Activated CD8-positive, alpha-beta T cell treated with anti-CD3 and anti-CD28 coated beads, Interleukin-2, amount 10 ng/mL, durations not matched to agents 7 days and 5 days (primary cell): Measurements from ENCODE around the gene PRSS48. TPM values are rescaled to one million over a fixed set of nuclear protein-coding genes. Genes with fewer than 3 reads are reported as not detected.
"Not testable (repeated sequence)": the region's sequence is repeated elsewhere in the genome, so short reads cannot be mapped to it uniquely, and the experiment has no call there.

ENCODE experiments used
- ATAC-seq: fragments of 150-1000 bp; cut with Tn5 transposase; one replicate; pipeline ENCODE4 v1.10.0; 2021; ENCODE audit warnings: moderate library complexity
- CTCF ChIA-PET: fragments of 350-600 bp; sonication (Branson Sonifier 250); formaldehyde crosslinking; loops from one replicate; lab custom pipeline; 2021; ENCODE audit warnings: antibody characterized with exemption; lab: Charles Lee
- POLR2A ChIA-PET: fragments of 350-600 bp; sonication (Branson Sonifier 250); formaldehyde crosslinking; loops from one replicate; lab custom pipeline; 2021; ENCODE audit warnings: antibody characterized with exemption; lab: Charles Lee
- DNase-seq: peaks from one replicate; pipeline ENCODE4 v3.0.0-alpha.2; 2020
- H3K27ac Mint-ChIP-seq: one replicate; pipeline ENCODE4 v1.8.0; 2021; ENCODE audit warnings: mild to moderate bottlenecking, mixed read lengths
- H3K27me3 Mint-ChIP-seq: one replicate; pipeline ENCODE4 v1.8.0; 2021; ENCODE audit warnings: low read depth, mixed read lengths
- H3K36me3 Mint-ChIP-seq: one replicate; pipeline ENCODE4 v1.8.0; 2021; ENCODE audit warnings: low read depth, mixed read lengths
- H3K4me1 Mint-ChIP-seq: one replicate; pipeline ENCODE4 v1.8.0; 2021; ENCODE audit warnings: low read depth, mixed read lengths
- H3K4me3 Mint-ChIP-seq: one replicate; pipeline ENCODE4 v1.8.0; 2021; ENCODE audit warnings: mild to moderate bottlenecking, mixed read lengths
- H3K9me3 Mint-ChIP-seq: one replicate; pipeline ENCODE4 v1.8.0; 2022; ENCODE audit warnings: mixed read lengths; ENCODE audit not compliant: insufficient read depth
- total RNA-seq, 2 experiments: library from RNA; stranded (reverse); gene quantifications; one replicate each; pipeline ENCODE4 v1.2.3, GENCODE V29; 2021

The PRSS48 gene
- total RNA-seq, 2 experiments from 2014 or later, result not detected

- Mint-ChIP-seq H3K36me3 (no peaks in the 10 kb centered on the region), H3K27me3 (no peaks in the 10 kb centered on the region), H3K4me3 (no peak overlapping the region), H3K9me3 (no peaks in the 10 kb centered on the region), H3K27ac (no peak overlapping the region), H3K4me1 (no peaks in the 10 kb centered on the region)
- ATAC-seq (no peak), DNase-seq (no peak)
- POLR2A ChIA-PET, result no interaction called here
- CTCF ChIA-PET, result no interaction called here
Measured at GRCh38 chr4:151267104-151267503, 9.9 kb upstream of the PRSS48 start.

- Mint-ChIP-seq H3K4me3 (no peak overlapping the region), H3K9me3 (no peaks in the 10 kb centered on the region), H3K4me1 (no peaks in the 10 kb centered on the region), H3K27ac (no peak overlapping the region), H3K27me3 (no peaks in the 10 kb centered on the region), H3K36me3 (no peaks in the 10 kb centered on the region)
- ATAC-seq (no peak), DNase-seq (no peak)
- POLR2A ChIA-PET, result no interaction called here
- CTCF ChIA-PET, result no interaction called here
Measured at GRCh38 chr4:151267822-151268535, 9.0 kb upstream of the PRSS48 start.

- H3K27ac Mint-ChIP-seq, H3K4me1 Mint-ChIP-seq, CTCF ChIA-PET, H3K27me3 Mint-ChIP-seq, ATAC-seq, H3K36me3 Mint-ChIP-seq, H3K4me3 Mint-ChIP-seq, POLR2A ChIA-PET, DNase-seq, H3K9me3 Mint-ChIP-seq: not testable (repeated sequence)
Measured at GRCh38 chr4:151268905-151269304, 8.1 kb upstream of the PRSS48 start.

GRCh38 chr4:151284534-151285245 lies 7.7 kb downstream of the PRSS48 start:
- Mint-ChIP-seq H3K36me3 (no peaks in the 10 kb centered on the region), H3K9me3 (peaks cover 7% of the 10 kb centered on the region), H3K4me1 (no peaks in the 10 kb centered on the region), H3K4me3 (no peak overlapping the region), H3K27ac (no peak overlapping the region), H3K27me3 (no peaks in the 10 kb centered on the region)
- ATAC-seq (no peak), DNase-seq (no peak)
- POLR2A ChIA-PET, result no interaction called here
- CTCF ChIA-PET, result interaction anchor here (1.2 kb wide), 1 partner anchor 8 kb away, joined by 3 read pairs; the partner anchor contains the start of gene PRSS48

GRCh38 chr4:151287409-151287808 lies 10.4 kb downstream of the PRSS48 start:
- Mint-ChIP-seq H3K4me1 (no peaks in the 10 kb centered on the region), H3K9me3 (peaks cover 7% of the 10 kb centered on the region), H3K36me3 (no peaks in the 10 kb centered on the region), H3K27ac (no peak overlapping the region), H3K4me3 (no peak overlapping the region), H3K27me3 (no peaks in the 10 kb centered on the region)
- ATAC-seq (no peak), DNase-seq (no peak)
- ChIA-PET POLR2A (no interaction called here), CTCF (no interaction called here)

GRCh38 chr4:151291485-151291884 lies 14.5 kb downstream of the PRSS48 start:
- POLR2A ChIA-PET, result no interaction called here
- H3K4me3 Mint-ChIP-seq, result no peak overlapping the region
- H3K27ac Mint-ChIP-seq, result no peak overlapping the region
- ATAC-seq (no peak), DNase-seq (no peak)
- H3K9me3 Mint-ChIP-seq, result no peaks in the 10 kb centered on the region
- no peaks in the 10 kb centered on the region for H3K36me3 Mint-ChIP-seq
- H3K4me1 Mint-ChIP-seq, result no peaks in the 10 kb centered on the region
- H3K27me3 Mint-ChIP-seq, result no peaks in the 10 kb centered on the region
- CTCF ChIA-PET, result no interaction called here

GRCh38 chr4:151292038-151292437 lies 15.1 kb downstream of the PRSS48 start:
- H3K27ac Mint-ChIP-seq, result no peak overlapping the region
- CTCF ChIA-PET, result no interaction called here

GRCh38 chr4:151294833-151295496 lies 18.0 kb downstream of the PRSS48 start:
- ChIA-PET POLR2A (no interaction called here), CTCF (no interaction called here)
- no peak for ATAC-seq
- Mint-ChIP-seq H3K36me3 (no peaks in the 10 kb centered on the region), H3K27me3 (peaks cover 2% of the 10 kb centered on the region), H3K4me3 (no peak overlapping the region), H3K9me3 (no peaks in the 10 kb centered on the region), H3K27ac (no peak overlapping the region), H3K4me1 (no peaks in the 10 kb centered on the region)
- DNase-seq, result no peak

More at GRCh38 chr4:151292038-151292437, 15.1 kb downstream of the PRSS48 start:
- Mint-ChIP-seq H3K36me3 (no peaks in the 10 kb centered on the region), H3K9me3 (no peaks in the 10 kb centered on the region), H3K4me1 (no peaks in the 10 kb centered on the region), H3K27me3 (no peaks in the 10 kb centered on the region), H3K4me3 (no peak overlapping the region)
- POLR2A ChIA-PET, result no interaction called here
- no peak for ATAC-seq
- no peak for DNase-seq

- ATAC-seq (no peak), DNase-seq (no peak)
- H3K9me3 Mint-ChIP-seq, result no peaks in the 10 kb centered on the region
- peaks cover 2% of the 10 kb centered on the region for H3K27me3 Mint-ChIP-seq
- H3K4me1 Mint-ChIP-seq, result no peaks in the 10 kb centered on the region
- H3K27ac Mint-ChIP-seq, result no peak overlapping the region
- ChIA-PET POLR2A (no interaction called here), CTCF (no interaction called here)
- H3K36me3 Mint-ChIP-seq, result no peaks in the 10 kb centered on the region
- no peak overlapping the region for H3K4me3 Mint-ChIP-seq
Measured at GRCh38 chr4:151296227-151296626, 19.3 kb downstream of the PRSS48 start.

GRCh38 chr4:151297170-151297569 lies 20.2 kb downstream of the PRSS48 start:
- Mint-ChIP-seq H3K9me3 (no peaks in the 10 kb centered on the region), H3K4me1 (no peaks in the 10 kb centered on the region), H3K36me3 (no peaks in the 10 kb centered on the region), H3K27me3 (peaks cover 2% of the 10 kb centered on the region), H3K27ac (no peak overlapping the region), H3K4me3 (no peak overlapping the region)
- no peak for DNase-seq
- ATAC-seq, result no peak
- CTCF ChIA-PET, result no interaction called here
- POLR2A ChIA-PET, result no interaction called here

GRCh38 chr4:151302432-151302831 lies 25.5 kb downstream of the PRSS48 start:
- ChIA-PET POLR2A (no interaction called here), CTCF (no interaction called here)
- H3K36me3 Mint-ChIP-seq, result no peaks in the 10 kb centered on the region
- DNase-seq (no peak), ATAC-seq (no peak)
- H3K4me1 Mint-ChIP-seq, result no peaks in the 10 kb centered on the region
- H3K27ac Mint-ChIP-seq, result no peak overlapping the region
- no peaks in the 10 kb centered on the region for H3K9me3 Mint-ChIP-seq
- no peak overlapping the region for H3K4me3 Mint-ChIP-seq
- peaks cover 7% of the 10 kb centered on the region for H3K27me3 Mint-ChIP-seq

GRCh38 chr4:151304226-151304625 lies 27.3 kb downstream of the PRSS48 start:
- no peaks in the 10 kb centered on the region for H3K4me1 Mint-ChIP-seq
- POLR2A ChIA-PET, result no interaction called here
- H3K4me3 Mint-ChIP-seq, result no peak overlapping the region
- H3K36me3 Mint-ChIP-seq, result no peaks in the 10 kb centered on the region
- DNase-seq, result no peak
- H3K9me3 Mint-ChIP-seq, result no peaks in the 10 kb centered on the region
- CTCF ChIA-PET, result interaction anchor here (1.5 kb wide), 1 partner anchor 28 kb away, joined by 4 read pairs; no protein-coding TSS in a partner anchor
- ATAC-seq, result no peak
- no peak overlapping the region for H3K27ac Mint-ChIP-seq
- peaks cover 4% of the 10 kb centered on the region for H3K27me3 Mint-ChIP-seq
